ENCODE data around the gene SYAP1.

GRCh38 chrX:16796298-16796697, 76.9 kb downstream of the SYAP1 start:
- TF ChIP-seq CTCF (IDR thresholded peaks at IDR 0.05) (no peak), EZH2phosphoT487 (IDR thresholded peaks at IDR 0.05) (no peak)

Data from neural progenitor cell (in vitro differentiated cells).